LHCN-M2 (cell line): ENCODE results near the gene TENM4. TPM values are rescaled to one million over a fixed set of nuclear protein-coding genes. Genes with fewer than 3 reads are reported as not detected.

Experiments
- DNase-seq: peaks from one replicate; pipeline ENCODE4 v3.0.0-alpha.2; 2012; ENCODE audit warnings: low read depth
- total RNA-seq: library from RNA; depleted of rRNA; stranded (reverse); fragments of >200 nt; gene quantifications from 2 replicates; pipeline ENCODE4 v1.2.3, GENCODE V29; 2014

The TENM4 gene
- total RNA-seq, 1 experiment from 2014 or later = 0.06 TPM

GRCh38 chr11:78669249-78669648 lies 771.6 kb downstream of the TENM4 start:
- DNase-seq = no peak

GRCh38 chr11:78667461-78667860 lies 773.4 kb downstream of the TENM4 start:
- no peak for DNase-seq

- DNase-seq = no peak
These were observed 774.1 kb downstream of the TENM4 start for GRCh38 chr11:78666675-78667160.

GRCh38 chr11:78664636-78665035 lies 776.2 kb downstream of the TENM4 start:
- no peak for DNase-seq

GRCh38 chr11:78662811-78663210 lies 778.0 kb downstream of the TENM4 start:
- no peak for DNase-seq

- no peak for DNase-seq
These were observed 780.4 kb downstream of the TENM4 start for GRCh38 chr11:78660471-78660870.

GRCh38 chr11:78659326-78660270 lies 781.2 kb downstream of the TENM4 start:
- no peak for DNase-seq

- no peak for DNase-seq
These were observed 782.6 kb downstream of the TENM4 start for GRCh38 chr11:78657968-78658839.

GRCh38 chr11:78657441-78657840 lies 783.4 kb downstream of the TENM4 start:
- no peak for DNase-seq

- DNase-seq = no peak
These were observed 783.8 kb downstream of the TENM4 start for GRCh38 chr11:78656984-78657383.

GRCh38 chr11:78656327-78656726 lies 784.5 kb downstream of the TENM4 start:
- DNase-seq = no peak

- no peak for DNase-seq
These were observed 785.3 kb downstream of the TENM4 start for GRCh38 chr11:78655561-78655960.

GRCh38 chr11:78654866-78655265 lies 786.0 kb downstream of the TENM4 start:
- no peak for DNase-seq

GRCh38 chr11:78654071-78654470 lies 786.8 kb downstream of the TENM4 start:
- DNase-seq = no peak

GRCh38 chr11:78653294-78653909 lies 787.4 kb downstream of the TENM4 start:
- DNase-seq = no peak

- no peak for DNase-seq
These were observed 788.0 kb downstream of the TENM4 start for GRCh38 chr11:78652843-78653239.

GRCh38 chr11:78651923-78652842 lies 788.6 kb downstream of the TENM4 start:
- no peak for DNase-seq

GRCh38 chr11:78651136-78651775 lies 789.6 kb downstream of the TENM4 start:
- DNase-seq = no peak

- DNase-seq = no peak
These were observed 791.2 kb downstream of the TENM4 start for GRCh38 chr11:78649361-78650215.
